ENCODE data around the gene POGLUT3.
A peak's percentile ranks its signal among the peaks of the same experiment; 100 is the strongest.

Gene POGLUT3

DNA sequence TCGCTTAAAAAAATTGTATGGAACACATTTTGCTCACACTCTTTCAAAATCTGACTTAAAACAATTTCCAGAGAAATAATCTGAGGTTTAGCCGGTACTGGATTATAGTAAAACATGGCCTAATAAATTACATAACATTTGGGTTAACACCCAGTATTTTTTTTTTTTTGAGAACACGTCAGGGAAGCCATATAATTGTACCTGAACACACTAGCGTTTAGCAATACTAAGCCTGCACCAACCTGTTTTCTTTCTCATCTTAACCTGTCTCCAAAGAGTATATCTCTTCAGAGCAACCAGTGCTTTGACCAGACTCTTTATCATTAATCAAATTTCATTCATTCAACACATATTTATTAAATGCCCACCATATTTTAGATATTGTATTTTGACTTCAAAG, 2.0 kb upstream of the POGLUT3 start:
- no peak for FAIRE-seq

DNA sequence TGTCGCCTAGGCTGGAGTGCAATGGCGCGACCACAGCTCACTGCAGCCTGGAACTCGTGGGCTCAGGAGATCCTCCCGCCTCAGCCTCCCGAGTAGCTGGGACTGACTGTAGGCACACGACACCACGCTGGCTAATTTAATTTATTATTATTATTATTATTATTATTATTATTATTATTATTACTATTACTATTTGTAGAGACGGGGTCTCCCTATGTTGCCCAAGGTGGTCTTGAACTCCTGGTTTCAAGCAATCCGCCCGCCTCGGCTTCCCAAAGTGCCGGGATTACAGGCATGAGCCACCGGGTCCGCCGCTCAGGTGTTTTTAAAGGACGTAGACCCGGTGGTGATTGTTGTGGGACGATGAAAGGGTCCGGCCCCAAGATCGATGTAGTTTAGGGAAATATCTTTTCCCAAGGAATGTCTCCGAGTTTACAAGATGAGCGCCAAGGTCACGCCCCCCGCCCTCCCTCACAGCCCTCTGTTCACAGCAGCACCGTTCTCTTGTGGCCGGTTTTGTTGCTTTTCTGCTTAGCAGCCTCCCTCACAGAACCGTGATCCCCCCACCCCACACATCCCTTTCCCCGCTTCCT, 728 bp upstream of the POGLUT3 start:
- FAIRE-seq: no peak

DNA sequence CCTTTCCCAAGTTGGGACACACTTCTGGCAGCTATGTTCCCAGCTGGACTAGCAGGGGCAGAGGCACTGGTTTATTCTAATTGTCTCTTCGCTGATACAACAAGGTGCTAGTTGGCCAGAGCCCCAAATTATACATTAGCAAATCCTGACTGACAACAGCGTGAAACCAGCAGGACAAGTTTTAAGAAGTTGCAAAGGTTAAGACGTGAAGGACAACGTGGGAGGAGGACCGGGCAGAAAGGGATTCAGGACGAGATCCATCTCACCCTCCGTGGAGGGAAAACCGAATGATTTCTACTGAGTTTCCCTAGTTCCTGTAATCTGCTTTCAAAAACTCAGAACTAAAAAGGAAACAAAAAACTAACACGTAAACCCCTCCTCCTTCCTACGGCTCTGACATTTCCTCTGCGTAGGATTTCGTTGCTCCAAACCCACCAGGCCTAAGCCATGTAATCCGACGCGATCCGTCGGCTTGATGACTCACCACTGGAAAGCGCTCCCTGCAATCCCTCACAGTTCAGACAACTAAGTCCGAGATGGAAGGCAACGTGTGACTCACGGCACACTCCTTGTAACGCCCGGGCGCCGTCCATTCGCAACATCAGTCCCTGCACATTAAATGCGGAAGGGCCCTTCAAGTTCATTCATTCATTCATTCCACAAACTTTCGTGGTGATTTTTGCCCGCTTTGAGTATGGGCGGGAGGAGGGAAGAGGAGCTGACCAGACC, 703 bp downstream of the POGLUT3 start:
- FAIRE-seq: peak; percentile 93

DNA sequence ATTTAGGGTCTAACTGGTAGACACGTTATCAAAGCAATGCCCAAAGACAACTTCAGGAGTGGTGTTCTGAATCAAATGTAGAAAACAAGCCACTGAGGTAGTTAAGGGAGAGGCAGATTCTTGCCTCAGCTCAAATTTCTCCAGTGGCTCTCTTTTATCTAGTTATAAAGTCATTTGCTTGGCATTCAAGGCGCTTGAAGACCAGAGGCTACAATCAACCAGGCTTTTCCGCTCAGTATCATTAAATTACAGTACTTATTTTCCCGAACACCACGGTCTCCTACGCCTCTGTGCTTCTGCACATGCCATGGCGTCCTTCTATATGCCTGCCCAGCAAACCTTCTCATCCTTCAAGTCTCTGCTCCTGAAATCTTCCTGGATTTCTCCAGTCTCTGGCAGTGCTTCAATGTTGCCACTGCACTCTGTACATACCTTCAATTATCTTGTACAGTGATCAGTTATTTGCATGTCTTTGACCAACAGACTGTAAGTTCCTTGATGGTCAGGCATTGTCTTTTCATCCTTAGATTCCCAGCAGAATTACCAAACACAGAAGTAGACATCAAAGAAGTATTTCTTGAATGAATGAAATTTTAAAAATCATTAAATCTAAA, 1.4 kb downstream of the POGLUT3 start:
- FAIRE-seq: no peak

DNA sequence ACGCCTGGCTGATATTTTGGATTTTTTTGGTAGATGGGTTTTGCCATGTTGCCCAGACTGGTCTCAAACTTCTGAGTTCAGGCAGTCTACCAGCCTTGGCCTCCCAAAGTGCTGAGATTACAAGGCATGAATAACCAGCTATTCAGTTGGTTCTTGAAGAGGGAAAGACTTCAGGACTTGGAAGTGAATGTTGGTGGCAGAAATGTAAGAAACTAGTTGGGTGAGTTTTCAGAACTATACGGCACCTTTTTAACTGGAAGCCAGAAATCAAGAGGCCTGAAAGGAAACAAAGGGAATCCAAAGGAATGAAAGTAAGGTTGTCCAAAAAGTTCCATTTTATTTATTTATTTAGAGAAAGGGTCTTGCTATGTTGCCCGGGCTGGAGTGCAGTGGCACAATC, 2.9 kb downstream of the POGLUT3 start:
- FAIRE-seq: no peak

DNA sequence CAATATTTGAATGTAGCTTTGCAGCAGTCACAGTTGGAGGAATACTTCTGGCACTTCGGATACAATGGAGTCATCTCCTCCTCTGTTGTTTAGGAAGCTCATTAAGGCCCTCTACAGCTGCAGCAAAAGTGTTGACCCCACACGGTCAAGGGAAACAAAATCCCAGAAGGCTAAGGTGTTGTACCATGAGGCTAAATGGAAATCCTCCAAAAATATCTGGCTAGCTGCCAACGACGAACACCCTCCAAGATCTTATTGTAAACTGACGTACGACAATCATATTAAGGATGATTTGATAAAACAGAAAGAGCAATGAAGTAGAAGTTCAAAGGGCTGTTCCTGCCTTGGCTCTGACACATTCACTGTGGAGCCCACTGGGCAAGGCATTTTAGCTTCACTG, 4.0 kb downstream of the POGLUT3 start:
- no peak for FAIRE-seq

GRCh38 chr11:108491936-108492335, 6.2 kb downstream of the POGLUT3 start:
- FAIRE-seq: no peak

DNA sequence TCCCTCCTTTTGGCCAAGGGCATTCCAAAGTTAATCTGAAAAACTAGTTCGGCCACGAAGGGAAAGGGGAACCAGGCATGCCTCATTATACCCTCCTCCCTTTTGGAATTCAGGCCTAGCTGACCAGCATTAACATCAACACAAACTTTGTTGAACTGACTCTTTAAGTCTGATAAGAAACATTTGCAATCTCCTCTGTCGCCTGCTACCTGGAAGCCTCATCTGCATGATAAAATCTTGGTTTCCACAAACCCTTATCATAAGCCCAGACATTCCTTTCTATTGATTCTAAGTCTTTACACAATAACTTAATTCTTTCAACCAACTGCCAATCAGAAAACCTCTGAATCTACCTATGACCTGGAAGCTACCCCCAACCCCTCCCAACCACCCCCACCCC, 11.4 kb downstream of the POGLUT3 start:
- FAIRE-seq: no peak

GRCh38 chr11:108486331-108486730, 11.9 kb downstream of the POGLUT3 start:
- FAIRE-seq: no peak

DNA sequence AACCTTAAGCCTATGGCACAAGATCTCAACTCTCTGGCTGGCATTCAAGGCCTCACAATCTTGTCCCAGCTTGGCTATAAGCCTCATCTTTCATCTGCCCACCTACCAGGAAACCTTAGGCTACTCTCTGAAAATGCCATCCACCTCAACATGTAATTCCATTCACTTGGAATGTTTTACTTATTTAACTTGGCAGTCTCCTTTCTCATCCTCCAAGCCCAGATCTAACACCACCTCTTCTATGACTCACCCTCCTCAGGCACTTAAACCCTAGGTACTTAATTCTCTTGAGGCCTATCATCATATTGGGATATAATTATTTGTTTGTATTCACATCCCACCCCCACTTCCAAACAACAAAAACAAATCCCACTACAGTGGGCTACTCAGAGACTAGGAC, 15.0 kb downstream of the POGLUT3 start:
- no peak for FAIRE-seq

GRCh38 chr11:108474664-108475463, 23.3 kb downstream of the POGLUT3 start:
- FAIRE-seq: no peak

- FAIRE-seq: no peak
These were observed 25.5 kb downstream of the POGLUT3 start for GRCh38 chr11:108472681-108473080.

DNA sequence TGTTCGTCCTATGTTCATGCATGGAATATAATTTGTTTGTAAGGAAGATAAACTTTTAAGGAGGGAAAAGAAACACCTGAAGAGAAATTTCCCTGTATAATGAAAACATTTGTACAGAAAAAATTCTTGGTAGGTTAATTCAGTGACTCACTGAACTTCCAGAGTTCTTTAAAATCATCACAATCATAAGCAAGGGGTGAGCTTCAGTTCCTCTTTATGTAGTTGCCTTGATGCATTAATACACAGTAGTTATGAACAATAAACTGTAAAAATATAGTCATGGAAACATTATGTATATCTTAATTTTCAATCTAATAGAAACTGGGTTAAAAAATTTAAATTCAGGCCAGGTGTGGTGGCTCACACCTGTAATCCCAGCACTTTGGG, 29.7 kb downstream of the POGLUT3 start:
- no peak for FAIRE-seq

GRCh38 chr11:108467091-108467823, 30.9 kb downstream of the POGLUT3 start, which contains the start of gene C11orf65:
Gene C11orf65 (minus strand): TSS chr11:108467529. CDS start chr11:108461559, 5,970 bp downstream.
- peak; percentile 97 for FAIRE-seq

DNA sequence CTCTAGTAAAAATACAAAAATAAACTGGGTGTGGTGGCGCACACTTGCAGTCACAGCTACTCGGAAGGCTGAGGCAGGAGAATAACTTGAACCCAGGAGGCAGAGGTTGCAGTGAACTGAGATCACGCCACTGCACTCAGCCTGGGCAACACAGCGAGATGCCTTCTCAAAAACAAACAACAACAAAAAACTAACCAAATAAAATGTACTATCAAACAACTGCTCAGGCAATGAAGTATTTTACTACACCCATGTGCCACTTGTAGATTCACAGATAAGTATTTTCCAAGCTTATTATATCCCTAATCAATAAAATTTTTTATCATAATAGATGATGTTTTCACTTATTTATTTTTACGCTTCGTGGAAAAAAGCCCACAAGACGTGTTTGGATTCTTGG, 31.8 kb downstream of the POGLUT3 start:
- FAIRE-seq: no peak

DNA sequence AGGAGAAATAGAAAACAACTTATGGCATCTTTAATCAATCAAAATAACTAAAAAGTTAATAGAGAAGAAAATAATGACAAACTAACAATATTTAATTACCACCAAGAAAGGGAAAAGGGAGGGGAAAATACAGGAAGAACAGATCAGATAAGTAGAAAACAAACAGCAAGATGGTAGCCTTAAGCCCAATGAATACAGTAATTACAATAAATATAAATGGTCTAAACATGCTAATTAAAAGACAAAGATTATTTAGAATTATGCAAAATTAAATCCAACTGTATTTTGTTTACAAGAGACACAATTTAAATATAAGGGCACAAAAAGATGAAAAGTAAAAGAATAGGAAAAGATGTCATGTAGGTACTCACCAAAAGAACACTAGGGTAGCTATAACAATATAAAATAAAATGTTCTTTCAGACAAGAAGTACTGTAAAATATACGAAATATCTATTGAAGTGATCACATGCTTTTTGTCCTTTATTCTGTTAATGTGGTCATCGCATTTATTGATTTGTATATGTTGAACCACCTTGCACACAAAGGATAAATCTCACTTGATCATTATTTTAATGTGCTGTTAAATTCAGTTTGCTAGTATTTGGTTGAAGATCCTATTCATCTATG, 44.9 kb downstream of the POGLUT3 start:
- FAIRE-seq: no peak
